ENCODE results near the gene UQCRC1.

Gene UQCRC1

GRCh38 chr3:48591436-48591835, 18.0 kb downstream of the UQCRC1 start:
- no peak overlapping the region for H2AFZ ChIP-seq (ENCODE audit: low read length)
- no peak overlapping the region for H3K4me3 ChIP-seq (ENCODE audit: low read length)
- no peak overlapping the region for H3K27ac ChIP-seq (ENCODE audit: low read length)
- no peaks in the 10 kb centered on the region for H3F3A ChIP-seq (ENCODE audit: insufficient read depth, low read length)
- no peak for TF ChIP-seq CTCF (IDR thresholded peaks at IDR 0.05; ENCODE audit: low read length)
- no peak for TF ChIP-seq EZH2 (optimal IDR thresholded peaks at IDR 0.05; ENCODE audit: low read depth, low read length)
- TF ChIP-seq EZH2phosphoT487 (IDR thresholded peaks at IDR 0.05; ENCODE audit: low read length): no peak
- H3K4me2 ChIP-seq (ENCODE audit: low read depth, low read length): no peak overlapping the region
- no peaks in the 10 kb centered on the region for H3K4me1 ChIP-seq (ENCODE audit: low read length)
- H3K9me3 ChIP-seq (replicated peaks; ENCODE audit: insufficient read depth, low read length): no peaks in the 10 kb centered on the region
- H4K20me1 ChIP-seq (ENCODE audit: insufficient read depth, low read length): no peaks in the 10 kb centered on the region
- no peak overlapping the region for H3K9ac ChIP-seq (ENCODE audit: low read length)
- no peaks in the 10 kb centered on the region for H3K36me3 ChIP-seq (replicated peaks; ENCODE audit: insufficient read depth, low read length)
- H3K27me3 ChIP-seq (replicated peaks; ENCODE audit: insufficient read depth, low read length): peaks cover 77% of the 10 kb centered on the region
- DNase-seq: no peak
- H3K9me2 ChIP-seq (replicated peaks; ENCODE audit: insufficient read depth, low read length): no peaks in the 10 kb centered on the region
- no peaks in the 10 kb centered on the region for H3K79me2 ChIP-seq (ENCODE audit: low read length)

GRCh38 chr3:48588230-48588629, 21.2 kb downstream of the UQCRC1 start:
- no peak overlapping the region for H2AFZ ChIP-seq (ENCODE audit: low read length)
- no peak for DNase-seq
- H3K4me2 ChIP-seq (ENCODE audit: low read depth, low read length): no peak overlapping the region
- H3K4me3 ChIP-seq (ENCODE audit: low read length): no peak overlapping the region
- no peaks in the 10 kb centered on the region for H3K4me1 ChIP-seq (ENCODE audit: low read length)
- H4K20me1 ChIP-seq (ENCODE audit: insufficient read depth, low read length): no peaks in the 10 kb centered on the region
- no peak overlapping the region for H3K27ac ChIP-seq (ENCODE audit: low read length)
- no peaks in the 10 kb centered on the region for H3K79me2 ChIP-seq (ENCODE audit: low read length)
- no peaks in the 10 kb centered on the region for H3K9me3 ChIP-seq (replicated peaks; ENCODE audit: insufficient read depth, low read length)
- no peaks in the 10 kb centered on the region for H3F3A ChIP-seq (ENCODE audit: insufficient read depth, low read length)
- H3K36me3 ChIP-seq (replicated peaks; ENCODE audit: insufficient read depth, low read length): no peaks in the 10 kb centered on the region
- H3K9ac ChIP-seq (ENCODE audit: low read length): no peak overlapping the region
- TF ChIP-seq CTCF (IDR thresholded peaks at IDR 0.05; ENCODE audit: low read length): no peak
- TF ChIP-seq EZH2 (optimal IDR thresholded peaks at IDR 0.05; ENCODE audit: low read depth, low read length): no peak
- peaks cover 92% of the 10 kb centered on the region for H3K27me3 ChIP-seq (replicated peaks; ENCODE audit: insufficient read depth, low read length)
- no peaks in the 10 kb centered on the region for H3K9me2 ChIP-seq (replicated peaks; ENCODE audit: insufficient read depth, low read length)

GRCh38 chr3:48587686-48588085, 21.8 kb downstream of the UQCRC1 start:
- no peak for TF ChIP-seq CTCF (IDR thresholded peaks at IDR 0.05; ENCODE audit: low read length)
- no peak for TF ChIP-seq EZH2phosphoT487 (IDR thresholded peaks at IDR 0.05; ENCODE audit: low read length)
- no peak for TF ChIP-seq EZH2 (optimal IDR thresholded peaks at IDR 0.05; ENCODE audit: low read depth, low read length)
- Histone ChIP-seq H3K27ac (ENCODE audit: low read length) (no peak overlapping the region), H3K4me3 (ENCODE audit: low read length) (no peak overlapping the region), H2AFZ (ENCODE audit: low read length) (no peak overlapping the region), H3K36me3 (replicated peaks; ENCODE audit: insufficient read depth, low read length) (no peaks in the 10 kb centered on the region), H3K4me1 (ENCODE audit: low read length) (no peaks in the 10 kb centered on the region), H3K9ac (ENCODE audit: low read length) (no peak overlapping the region), H4K20me1 (ENCODE audit: insufficient read depth, low read length) (no peaks in the 10 kb centered on the region), H3K9me2 (replicated peaks; ENCODE audit: insufficient read depth, low read length) (no peaks in the 10 kb centered on the region), H3K79me2 (ENCODE audit: low read length) (no peaks in the 10 kb centered on the region), H3F3A (ENCODE audit: insufficient read depth, low read length) (no peaks in the 10 kb centered on the region), H3K27me3 (replicated peaks; ENCODE audit: insufficient read depth, low read length) (peaks cover 94% of the 10 kb centered on the region), H3K9me3 (replicated peaks; ENCODE audit: insufficient read depth, low read length) (no peaks in the 10 kb centered on the region), H3K4me2 (ENCODE audit: low read depth, low read length) (no peak overlapping the region)
- no peak for DNase-seq
